Measurements from ENCODE around the gene PRKG1.

DNA sequence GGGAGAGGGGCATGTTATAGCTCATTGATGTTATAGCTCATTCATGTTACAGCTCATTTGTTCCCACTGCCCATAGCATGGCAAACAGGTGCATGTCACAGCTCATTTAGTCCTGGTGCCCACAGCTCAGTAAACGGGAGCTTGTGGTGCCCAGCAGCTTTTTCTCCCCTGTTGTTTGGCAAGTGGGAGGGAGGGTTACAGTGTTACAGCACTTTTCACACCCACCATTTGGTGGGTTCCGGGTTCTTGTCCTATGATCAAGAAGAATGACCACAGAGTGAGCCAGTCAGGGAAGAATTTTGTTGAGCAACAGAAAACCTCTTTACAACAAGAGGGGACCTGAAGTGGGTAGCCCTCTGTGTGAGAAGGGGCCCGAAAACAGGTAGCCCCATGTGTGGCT, 787.9 kb downstream of the PRKG1 start:
- no peak for TF ChIP-seq TAF1 (IDR thresholded peaks at IDR 0.05; ENCODE audit: low read depth)
- TF ChIP-seq YY1 (IDR thresholded peaks at IDR 0.05; ENCODE audit: low read depth): no peak
- TF ChIP-seq FOXM1 (IDR thresholded peaks at IDR 0.05; ENCODE audit: borderline replicate concordance, low read depth): no peak
- TF ChIP-seq RAD21 (IDR thresholded peaks at IDR 0.05; ENCODE audit: low read depth): no peak

Measured in Ishikawa (cell line).